PFSK-1 (cell line): ENCODE results near the gene GSE1.

Experiments
- FOXP2 ChIP-seq: optimal IDR thresholded peaks from 2 replicates; pipeline ENCODE3; 2011; ENCODE audit warnings: borderline replicate concordance, control low read depth, inconsistent platforms; ENCODE audit not compliant: insufficient read depth; ENCODE audit errors: extremely low read length, extremely low read depth
- POLR2AphosphoS5 ChIP-seq: IDR thresholded peaks from 2 replicates; pipeline ENCODE4 v1.6.1; 2012; ENCODE audit warnings: low read depth, mild to moderate bottlenecking, control low read depth, low read length, moderate library complexity
- REST ChIP-seq, 2 experiments: IDR thresholded peaks; 2 replicates each; pipeline versions ENCODE4 v1.6.1 to v1.8.0; 2011 to 2012; ENCODE audit warnings: low read depth in 2 of 2, low read length in 2 of 2, control low read depth in 1 of 2, inconsistent platforms in 1 of 2, mild to moderate bottlenecking in 1 of 2, moderate library complexity in 1 of 2; ENCODE audit not compliant: insufficient read depth in 1 of 2
- SIN3A ChIP-seq: IDR thresholded peaks from 2 replicates; pipeline ENCODE4 v1.6.1; 2012; ENCODE audit warnings: mild to moderate bottlenecking, low read length, moderate library complexity, borderline replicate concordance; ENCODE audit not compliant: insufficient read depth
- TAF1 ChIP-seq: IDR thresholded peaks from 2 replicates; pipeline ENCODE4 v1.6.1; 2012; ENCODE audit warnings: low read length, control low read depth, borderline replicate concordance; ENCODE audit not compliant: insufficient read depth

The GSE1 gene

GRCh38 chr16:85649411-85650134, 36.5 kb downstream of the GSE1 start:
- TF ChIP-seq POLR2AphosphoS5 (no peak), SIN3A (no peak), REST (IDR thresholded peaks at IDR 0.05; ENCODE audit: insufficient read depth in 1 of 2, low read depth in 2 of 2, low read length in 2 of 2) (no peak), TAF1 (no peak), FOXP2 (no peak)

- TF ChIP-seq SIN3A (no peak), FOXP2 (no peak), REST (IDR thresholded peaks at IDR 0.05; ENCODE audit: insufficient read depth in 1 of 2, low read depth in 2 of 2, low read length in 2 of 2) (no peak), TAF1 (no peak), POLR2AphosphoS5 (no peak)
Measured at GRCh38 chr16:85650135-85650843, 37.2 kb downstream of the GSE1 start.

- TF ChIP-seq TAF1 (no peak), POLR2AphosphoS5 (no peak), SIN3A (no peak), FOXP2 (no peak)
Measured at GRCh38 chr16:85650844-85651628, 37.9 kb downstream of the GSE1 start.

GRCh38 chr16:85651629-85652430, 38.7 kb downstream of the GSE1 start:
- TF ChIP-seq FOXP2 (no peak), POLR2AphosphoS5 (no peak), REST (IDR thresholded peaks at IDR 0.05; ENCODE audit: insufficient read depth in 1 of 2, low read depth in 2 of 2, low read length in 2 of 2) (no peak)
